Fibroblast of lung (primary cell): Measurements from ENCODE around the gene NDUFB7.
"Not testable (repeated sequence)": the region's sequence is repeated elsewhere in the genome, so short reads cannot be mapped to it uniquely, and the experiment has no call there.

Source experiments
- EZH2 ChIP-seq: IDR thresholded peaks from 2 replicates; pipeline ENCODE4 v1.5.1; 2012; ENCODE audit warnings: low read length, control low read depth, mild to moderate bottlenecking; ENCODE audit errors: missing control alignments
- TF ChIP-seq, protein P1 (sequence below), 2 donors: IDR thresholded peaks in 1 of 2; conservative IDR thresholded peaks in 1 of 2; 1 replicate in 1 of 2; 2 replicates in 1 of 2; pipeline ENCODE4 v1.5.1; 2011 to 2012; ENCODE audit warnings: low read length in 2 of 2, control low read depth in 1 of 2, inconsistent platforms in 1 of 2, low read depth in 1 of 2, mild to moderate bottlenecking in 1 of 2

DNA sequence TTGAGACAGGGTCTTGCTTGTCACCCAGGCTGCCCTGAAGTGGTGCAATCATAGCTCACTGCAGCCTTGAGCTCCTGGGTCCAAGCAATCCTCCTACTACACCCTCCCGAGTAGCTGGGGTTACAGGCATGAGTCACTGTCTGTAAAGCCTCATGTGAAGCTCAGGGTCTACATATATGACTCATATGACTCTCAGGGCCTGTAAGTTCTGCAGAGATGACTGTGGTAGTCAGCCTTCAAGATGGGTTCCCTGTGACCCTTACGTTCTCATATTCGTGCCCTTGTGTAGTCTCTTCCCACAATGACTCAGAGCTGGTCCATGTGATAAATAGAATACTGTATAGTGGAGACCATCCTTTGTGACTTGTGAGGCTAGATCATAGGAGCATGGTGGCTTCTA, 13.3 kb upstream of the NDUFB7 start:
- TF ChIP-seq, protein P1, sequence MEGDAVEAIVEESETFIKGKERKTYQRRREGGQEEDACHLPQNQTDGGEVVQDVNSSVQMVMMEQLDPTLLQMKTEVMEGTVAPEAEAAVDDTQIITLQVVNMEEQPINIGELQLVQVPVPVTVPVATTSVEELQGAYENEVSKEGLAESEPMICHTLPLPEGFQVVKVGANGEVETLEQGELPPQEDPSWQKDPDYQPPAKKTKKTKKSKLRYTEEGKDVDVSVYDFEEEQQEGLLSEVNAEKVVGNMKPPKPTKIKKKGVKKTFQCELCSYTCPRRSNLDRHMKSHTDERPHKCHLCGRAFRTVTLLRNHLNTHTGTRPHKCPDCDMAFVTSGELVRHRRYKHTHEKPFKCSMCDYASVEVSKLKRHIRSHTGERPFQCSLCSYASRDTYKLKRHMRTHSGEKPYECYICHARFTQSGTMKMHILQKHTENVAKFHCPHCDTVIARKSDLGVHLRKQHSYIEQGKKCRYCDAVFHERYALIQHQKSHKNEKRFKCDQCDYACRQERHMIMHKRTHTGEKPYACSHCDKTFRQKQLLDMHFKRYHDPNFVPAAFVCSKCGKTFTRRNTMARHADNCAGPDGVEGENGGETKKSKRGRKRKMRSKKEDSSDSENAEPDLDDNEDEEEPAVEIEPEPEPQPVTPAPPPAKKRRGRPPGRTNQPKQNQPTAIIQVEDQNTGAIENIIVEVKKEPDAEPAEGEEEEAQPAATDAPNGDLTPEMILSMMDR (conservative IDR thresholded peaks at IDR 0.05 in 1 of 2, IDR thresholded peaks at IDR 0.05 in 1 of 2; ENCODE audit: low read depth in 1 of 2, low read length in 2 of 2): not testable (repeated sequence)
- not testable (repeated sequence) for TF ChIP-seq EZH2
